Islet of Langerhans (tissue), 1 donor: ENCODE data around the gene PXDN.
"Not testable (repeated sequence)": the region's sequence is repeated elsewhere in the genome, so short reads cannot be mapped to it uniquely, and the experiment has no call there.

Source experiments
- FAIRE-seq: peaks from one replicate; lab custom pipeline; 2011; peaks lifted over from hg19 to GRCh38; lab: Jason Lieb, UNC

Gene PXDN

GRCh38 chr2:1777156-1777555 lies 32.8 kb upstream of the PXDN start:
- no peak for FAIRE-seq

- FAIRE-seq = no peak
Measured at GRCh38 chr2:1775511-1776035, 31.3 kb upstream of the PXDN start.

- no peak for FAIRE-seq
Measured at GRCh38 chr2:1774929-1775328, 30.6 kb upstream of the PXDN start.

- no peak for FAIRE-seq
Measured at GRCh38 chr2:1773883-1774282, 29.6 kb upstream of the PXDN start.

GRCh38 chr2:1772471-1773267 lies 28.4 kb upstream of the PXDN start:
- FAIRE-seq = no peak

GRCh38 chr2:1771626-1772280 lies 27.4 kb upstream of the PXDN start:
- FAIRE-seq = no peak

GRCh38 chr2:1770566-1771380 lies 26.5 kb upstream of the PXDN start:
- FAIRE-seq = no peak

GRCh38 chr2:1769703-1770422 lies 25.5 kb upstream of the PXDN start:
- FAIRE-seq = no peak

- FAIRE-seq = no peak
Measured at GRCh38 chr2:1767939-1768691, 23.8 kb upstream of the PXDN start.

GRCh38 chr2:1766851-1767811 lies 22.8 kb upstream of the PXDN start:
- FAIRE-seq = no peak

GRCh38 chr2:1766425-1766824 lies 22.1 kb upstream of the PXDN start:
- FAIRE-seq = no peak

- not testable (repeated sequence) for FAIRE-seq
Measured at GRCh38 chr2:1765201-1765600, 20.9 kb upstream of the PXDN start.

- FAIRE-seq = no peak
Measured at GRCh38 chr2:1759611-1759930, 15.3 kb upstream of the PXDN start.

GRCh38 chr2:1758774-1759610 lies 14.7 kb upstream of the PXDN start:
- FAIRE-seq = no peak

GRCh38 chr2:1758171-1758570 lies 13.9 kb upstream of the PXDN start:
- no peak for FAIRE-seq

GRCh38 chr2:1757567-1757966 lies 13.3 kb upstream of the PXDN start:
- no peak for FAIRE-seq

- not testable (repeated sequence) for FAIRE-seq
Measured at GRCh38 chr2:1757146-1757545, 12.8 kb upstream of the PXDN start.

- no peak for FAIRE-seq
Measured at GRCh38 chr2:1756456-1756855, 12.1 kb upstream of the PXDN start.

GRCh38 chr2:1755436-1756191 lies 11.3 kb upstream of the PXDN start:
- no peak for FAIRE-seq
